Activated CD4-positive, CD25-positive, alpha-beta regulatory T cell treated with anti-CD3 and anti-CD28 coated beads, Interleukin-2, amount 50 U/mL, for 24 hours (primary cell): ENCODE data around the gene CHAD.

ENCODE experiments used
- ATAC-seq, 2 donors: fragments of 150-1000 bp; cut with Tn5 transposase; one replicate each; pipeline ENCODE4 v1.10.0; 2021; ENCODE audit warnings: mild to moderate bottlenecking in 1 of 2, moderate library complexity in 1 of 2

Gene CHAD

GRCh38 chr17:50468304-50469207 lies at the start of gene CHAD:
CHAD (minus strand) TSS chr17:50468880; CDS start chr17:50468813, 67 bp downstream.
- peak in 1 of 2 donors; percentile 25 for ATAC-seq

GRCh38 chr17:50517504-50518383 lies 49.1 kb upstream of the CHAD start:
- no peak for ATAC-seq

GRCh38 chr17:50517011-50517410 lies 48.3 kb upstream of the CHAD start:
- ATAC-seq: no peak

- ATAC-seq: no peak
Observed at GRCh38 chr17:50514936-50515702, 46.4 kb upstream of the CHAD start.

- no peak for ATAC-seq
Observed at GRCh38 chr17:50514388-50514787, 45.7 kb upstream of the CHAD start.

GRCh38 chr17:50513495-50513894 lies 44.8 kb upstream of the CHAD start:
- ATAC-seq: no peak

- peak; percentile 86 to 88 for ATAC-seq
Observed at GRCh38 chr17:50511058-50511457, 42.4 kb upstream of the CHAD start.

- ATAC-seq: no peak
Observed at GRCh38 chr17:50508573-50509460, 40.1 kb upstream of the CHAD start.

GRCh38 chr17:50507871-50508572 lies 39.3 kb upstream of the CHAD start, which contains the start of gene MYCBPAP:
MYCBPAP (plus strand) TSS chr17:50508439; CDS start chr17:50508675, 236 bp downstream.
- ATAC-seq: peak; percentile 56 to 57

- no peak for ATAC-seq
Observed at GRCh38 chr17:50506298-50506697, 37.6 kb upstream of the CHAD start.

GRCh38 chr17:50505591-50506130 lies 37.0 kb upstream of the CHAD start:
- no peak for ATAC-seq

GRCh38 chr17:50502301-50502990 lies 33.8 kb upstream of the CHAD start:
- no peak for ATAC-seq

GRCh38 chr17:50501054-50501453 lies 32.4 kb upstream of the CHAD start:
- no peak for ATAC-seq

- ATAC-seq: no peak
Observed at GRCh38 chr17:50499721-50500120, 31.0 kb upstream of the CHAD start.

GRCh38 chr17:50499270-50499669 lies 30.6 kb upstream of the CHAD start:
- no peak for ATAC-seq

GRCh38 chr17:50498021-50498874 lies 29.6 kb upstream of the CHAD start:
- no peak for ATAC-seq

GRCh38 chr17:50495918-50496317 lies 27.2 kb upstream of the CHAD start:
- no peak for ATAC-seq

GRCh38 chr17:50495217-50495823 lies 26.6 kb upstream of the CHAD start:
- ATAC-seq: no peak
